IMR-90 (cell line): Measurements from ENCODE around the gene EHMT1. TPM values are rescaled to one million over a fixed set of nuclear protein-coding genes. Genes with fewer than 3 reads are reported as not detected.

ENCODE experiments used
- ATAC-seq: fragments of 200-7000 bp; cut with Tn5 transposase; 2 replicates; pipeline ENCODE4 v1.9.1; 2020; ENCODE audit warnings: low read depth, mild to moderate bottlenecking, moderate library complexity
- BruUV-seq: library from RNA; stranded (reverse); fragments of 400-500 nt; replicated peaks from 2 replicates; lab custom pipeline; 2021; lab: Mats Ljungman, UMichigan
- CTCF ChIA-PET: fragments of 300-600 bp; formaldehyde crosslinking; extraction: SDS; loops from one replicate; lab custom pipeline; 2021; ENCODE audit warnings: antibody characterized with exemption; lab: Yijun Ruan, JAX
- POLR2A ChIA-PET: fragments of 300-600 bp; sonication (Branson Sonifier 250); formaldehyde crosslinking; loops from one replicate; lab custom pipeline; 2022; ENCODE audit warnings: antibody characterized with exemption; ENCODE audit not compliant: unreplicated experiment; lab: Charles Lee
- DNase-seq: peaks from one replicate; pipeline ENCODE4 v3.0.0; 2013
- H2AFZ ChIP-seq: replicated peaks from 2 replicates; pipeline ENCODE3; 2013; ENCODE audit warnings: low read length, mild to moderate bottlenecking; ENCODE audit not compliant: poor library complexity
- H2AK5ac ChIP-seq: 2 replicates; pipeline ENCODE4 v1.6.1; 2013; ENCODE audit warnings: low read depth, low read length, inconsistent platforms
- H2AK9ac ChIP-seq: replicated peaks from 2 replicates; pipeline ENCODE3; 2013; ENCODE audit warnings: mild to moderate bottlenecking, low read depth, low read length, moderate library complexity; ENCODE audit not compliant: poor library complexity
- H2BK120ac ChIP-seq: 2 replicates; pipeline ENCODE4 v1.6.1; 2013; ENCODE audit warnings: low read depth, low read length, inconsistent platforms
- H2BK15ac ChIP-seq: 3 replicates; pipeline ENCODE4 v1.6.1; 2013; ENCODE audit warnings: low read depth, low read length, inconsistent platforms
- H2BK20ac ChIP-seq: 2 replicates; pipeline ENCODE4 v1.6.1; 2013; ENCODE audit warnings: low read depth, mild to moderate bottlenecking, inconsistent platforms, low read length, moderate library complexity
- H2BK5ac ChIP-seq: 2 replicates; pipeline ENCODE4 v1.6.1; 2013; ENCODE audit warnings: mild to moderate bottlenecking, low read depth, low read length, inconsistent platforms; ENCODE audit not compliant: poor library complexity, severe bottlenecking
- H3K14ac ChIP-seq: replicated peaks from 2 replicates; pipeline ENCODE4 v1.6.1; 2013; ENCODE audit warnings: low read depth, low read length, inconsistent platforms
- H3K18ac ChIP-seq: 2 replicates; pipeline ENCODE4 v1.6.1; 2013; ENCODE audit warnings: low read depth, low read length, control low read depth
- H3K23ac ChIP-seq: 2 replicates; pipeline ENCODE4 v1.6.1; 2013; ENCODE audit warnings: low read depth, low read length, inconsistent platforms
- H3K27ac ChIP-seq: 2 replicates; pipeline ENCODE4 v1.5.1; 2013; ENCODE audit warnings: mild to moderate bottlenecking, control low read depth, low read length; ENCODE audit not compliant: insufficient read depth
- H3K27me3 ChIP-seq: 2 replicates; pipeline ENCODE4 v1.6.1; 2013; ENCODE audit warnings: low read length; ENCODE audit not compliant: control insufficient read depth, insufficient read depth
- H3K36me3 ChIP-seq: 2 replicates; pipeline ENCODE4 v1.6.1; 2013; ENCODE audit warnings: low read length, mixed read lengths; ENCODE audit not compliant: control insufficient read depth, insufficient read depth
- H3K4ac ChIP-seq: 2 replicates; pipeline ENCODE4 v1.6.1; 2013; ENCODE audit warnings: low read depth, low read length, inconsistent platforms
- H3K4me1 ChIP-seq: 2 replicates; pipeline ENCODE4 v1.6.1; 2013; ENCODE audit warnings: low read length, mixed read lengths; ENCODE audit not compliant: control insufficient read depth, insufficient read depth
- H3K4me2 ChIP-seq: 2 replicates; pipeline ENCODE4 v1.6.1; 2013; ENCODE audit warnings: low read depth, mild to moderate bottlenecking, control low read depth, low read length, moderate library complexity
- H3K4me3 ChIP-seq: 2 replicates; pipeline ENCODE4 v1.5.1; 2013; ENCODE audit warnings: low read depth, mild to moderate bottlenecking, control low read depth, low read length, moderate library complexity; ENCODE audit not compliant: insufficient read depth
- H3K56ac ChIP-seq: 2 replicates; pipeline ENCODE4 v1.6.1; 2013; ENCODE audit warnings: low read length, inconsistent platforms; ENCODE audit not compliant: insufficient read depth; ENCODE audit errors: extremely low read depth
- H3K79me1 ChIP-seq, 2 experiments: 2 replicates each; pipeline ENCODE4 v1.6.1; 2013; ENCODE audit warnings: low read length in 2 of 2, inconsistent platforms in 1 of 2, low read depth in 1 of 2
- H3K9ac ChIP-seq: 2 replicates; pipeline ENCODE4 v1.6.1; 2013; ENCODE audit warnings: low read depth, low read length, control low read depth
- H3K9me1 ChIP-seq: 2 replicates; pipeline ENCODE4 v1.6.1; 2013; ENCODE audit warnings: low read length, inconsistent platforms; ENCODE audit not compliant: insufficient read depth
- H3K9me3 ChIP-seq: 2 replicates; pipeline ENCODE4 v1.6.1; 2013; ENCODE audit warnings: low read length; ENCODE audit not compliant: control insufficient read depth, insufficient read depth
- H4K20me1 ChIP-seq: 2 replicates; pipeline ENCODE4 v1.6.1; 2013; ENCODE audit warnings: low read length, inconsistent platforms; ENCODE audit not compliant: insufficient read depth
- H4K5ac ChIP-seq: 2 replicates; pipeline ENCODE4 v1.6.1; 2013; ENCODE audit warnings: mild to moderate bottlenecking, low read depth, low read length, control low read depth
- H4K8ac ChIP-seq, 2 experiments: 2 replicates each; pipeline ENCODE4 v1.6.1; 2013; ENCODE audit warnings: low read depth in 2 of 2, low read length in 2 of 2, control low read depth in 1 of 2, inconsistent platforms in 1 of 2
- H4K91ac ChIP-seq: 2 replicates; pipeline ENCODE4 v1.6.1; 2013; ENCODE audit warnings: low read depth, low read length, inconsistent platforms; ENCODE audit not compliant: insufficient read depth
- BHLHE40 ChIP-seq: fragments of 150-350 bp; IDR thresholded peaks from 2 replicates; pipeline ENCODE4 v1.6.1; 2016; ENCODE audit warnings: mild to moderate bottlenecking, low read depth, low read length
- CEBPB ChIP-seq: IDR thresholded peaks from 2 replicates; pipeline ENCODE4 v1.6.1; 2012; ENCODE audit warnings: low read depth, low read length, improper control_type of control experiment
- CHD1 ChIP-seq: IDR thresholded peaks from 2 replicates; pipeline ENCODE4 v1.6.1; 2012; ENCODE audit warnings: low read depth, low read length, improper control_type of control experiment
- CTCF ChIP-seq: conservative IDR thresholded peaks from 2 replicates; pipeline ENCODE4 v1.5.1; 2012; ENCODE audit warnings: mild to moderate bottlenecking, low read depth, low read length, improper control_type of control experiment
- FOS ChIP-seq: fragments of 150-350 bp; IDR thresholded peaks from 2 replicates; pipeline ENCODE4 v1.6.1; 2016; ENCODE audit warnings: low read depth, low read length
- MAFK ChIP-seq: IDR thresholded peaks from 2 replicates; pipeline ENCODE4 v1.6.1; 2012; ENCODE audit warnings: low read depth, low read length, improper control_type of control experiment
- MAZ ChIP-seq: IDR thresholded peaks from 2 replicates; pipeline ENCODE4 v1.6.1; 2012; ENCODE audit warnings: low read depth, mild to moderate bottlenecking, low read length, improper control_type of control experiment, moderate library complexity, borderline replicate concordance
- MXI1 ChIP-seq: IDR thresholded peaks from 2 replicates; pipeline ENCODE4 v1.6.1; 2012; ENCODE audit warnings: low read depth, mild to moderate bottlenecking, low read length, moderate library complexity, borderline replicate concordance
- NFE2L2 ChIP-seq: fragments of 150-350 bp; IDR thresholded peaks from 2 replicates; pipeline ENCODE4 v1.6.1; 2016; ENCODE audit warnings: low read depth, mild to moderate bottlenecking, low read length
- POLR2A ChIP-seq: IDR thresholded peaks from 2 replicates; pipeline ENCODE4 v1.6.1; 2012; ENCODE audit warnings: mild to moderate bottlenecking, low read depth, low read length
- RAD21 ChIP-seq: IDR thresholded peaks from 2 replicates; pipeline ENCODE4 v1.6.1; 2012; ENCODE audit warnings: low read length, improper control_type of control experiment
- RCOR1 ChIP-seq: IDR thresholded peaks from 2 replicates; pipeline ENCODE4 v1.6.1; 2012; ENCODE audit warnings: mild to moderate bottlenecking, low read length, improper control_type of control experiment; ENCODE audit not compliant: insufficient replicate concordance
- RFX5 ChIP-seq: IDR thresholded peaks from 2 replicates; pipeline ENCODE4 v1.8.0; 2012; ENCODE audit warnings: low read depth, mild to moderate bottlenecking, low read length, moderate library complexity
- SMC3 ChIP-seq: fragments of 150-350 bp; IDR thresholded peaks from 2 replicates; pipeline ENCODE4 v1.6.1; 2016; ENCODE audit warnings: low read depth, mild to moderate bottlenecking, antibody characterized with exemption, low read length, moderate library complexity
- USF2 ChIP-seq: fragments of 150-350 bp; IDR thresholded peaks from 2 replicates; pipeline ENCODE4 v1.6.1; 2017; ENCODE audit warnings: mild to moderate bottlenecking, antibody characterized with exemption, low read length, low read depth
- WGBS, 2 experiments: methylation state at CpG; one replicate each; pipeline versions ENCODE4 v1.1.5 to v1.1.7; 2013; ENCODE audit warnings: missing lambda C conversion rate in 2 of 2; ENCODE audit not compliant: insufficient read length in 1 of 2; ENCODE audit errors: extremely low coverage in 2 of 2; 5-methylcytosine and 5-hydroxymethylcytosine counted together
- dilution Hi-C: fragments of 300-500 bp; cut with HindIII; formaldehyde crosslinking; loops from one replicate; pipeline ENCODE4 v1.14.3; 2018; ENCODE audit warnings: low sequenced_read_pairs; ENCODE audit not compliant: unreplicated experiment
- in situ Hi-C: fragments of 300-500 bp; cut with MboI; formaldehyde crosslinking; loops from 3 replicates; pipeline ENCODE4 v1.14.3; 2019; ENCODE audit warnings: low sequenced_read_pairs, inconsistent platforms, mixed read lengths
- intact Hi-C: fragments of 100-400 bp; cut with micrococcal nuclease; formaldehyde crosslinking; loops from 2 replicates; pipeline ENCODE4 v1.10.0; 2022
- polyA plus RNA-seq, 3 experiments: library from polyadenylated mRNA; depleted of rRNA; stranded (reverse); fragments of >200 nt; gene quantifications; 2 replicates each; pipeline ENCODE4 v1.2.3, GENCODE V29; 2012; ENCODE audit warnings: low replicate concordance in 1 of 3
- total RNA-seq: library from RNA; depleted of rRNA; stranded (reverse); fragments of >200 nt; gene quantifications from 2 replicates; pipeline ENCODE4 v1.2.3, GENCODE V29; 2012
- TF ChIP-seq, protein P1 (sequence below): fragments of 150-350 bp; IDR thresholded peaks from 2 replicates; pipeline ENCODE4 v1.6.1; 2016; ENCODE audit warnings: low read depth, mild to moderate bottlenecking, low read length, moderate library complexity, borderline replicate concordance

EHMT1 gene
- total and polyA plus RNA-seq, 2 of the 4 experiments (the other 2 are of a cell fraction) = 32.8 to 35.1 TPM

DNA sequence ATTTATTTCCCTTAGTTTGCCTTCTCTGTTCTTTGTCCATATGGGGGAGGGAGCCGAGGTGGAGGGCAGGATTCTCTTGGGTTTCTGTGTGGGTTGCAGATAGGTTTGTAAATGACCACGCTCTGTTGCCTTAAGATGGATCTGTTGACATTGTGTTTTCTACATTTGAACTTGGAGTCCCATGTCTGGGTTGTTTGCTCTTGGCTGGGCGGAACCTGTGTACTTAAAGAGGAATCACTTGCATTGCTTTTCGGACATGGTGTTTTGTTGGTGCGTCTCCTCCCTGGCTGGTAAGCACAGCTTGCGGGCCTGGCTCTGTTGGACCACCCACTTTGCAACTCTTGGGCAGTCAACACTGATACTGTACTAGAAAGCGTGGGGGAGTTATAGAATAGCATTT is 45.9 kb downstream of the EHMT1 start:
- H3K4ac ChIP-seq = peak overlapping the region; percentile 4; the same call in 1 of the 2 replicates
- H3K27ac ChIP-seq = no peak overlapping the region
- no peak overlapping the region; the same call in 1 of the 2 replicates for H3K4me2 ChIP-seq
- no peak overlapping the region for H2AFZ ChIP-seq
- H2BK120ac ChIP-seq = no peak overlapping the region
- peaks cover 62% of the 10 kb centered on the region for H4K20me1 ChIP-seq
- H3K4me3 ChIP-seq = no peak overlapping the region
- H3K79me1 ChIP-seq = peaks cover 46 to 71% of the 10 kb centered on the region in 2 experiments
- no peak overlapping the region for H3K56ac ChIP-seq
- H3K27me3 ChIP-seq = no peaks in the 10 kb centered on the region
- H3K9me1 ChIP-seq = peaks cover 14% of the 10 kb centered on the region
- CTCF ChIA-PET = interaction anchor here (1.5 kb wide), 1 partner anchor 9 kb away, joined by 5 read pairs; no protein-coding TSS in a partner anchor
- no peak overlapping the region for H2AK9ac ChIP-seq
- WGBS, 2 experiments = 53% methylated on average over 3 of the region's 7 CpGs; no CpG with 5 or more reads in 1 of the 2 experiments
- peak overlapping the region; percentile 29; the same call in 1 of the 2 replicates for H3K23ac ChIP-seq
- no peak overlapping the region for H3K9ac ChIP-seq
- no peak overlapping the region for H4K91ac ChIP-seq
- TF ChIP-seq FOS = no peak
- TF ChIP-seq CHD1 = no peak
- TF ChIP-seq CEBPB = no peak
- TF ChIP-seq POLR2A = no peak
- TF ChIP-seq, protein P1, sequence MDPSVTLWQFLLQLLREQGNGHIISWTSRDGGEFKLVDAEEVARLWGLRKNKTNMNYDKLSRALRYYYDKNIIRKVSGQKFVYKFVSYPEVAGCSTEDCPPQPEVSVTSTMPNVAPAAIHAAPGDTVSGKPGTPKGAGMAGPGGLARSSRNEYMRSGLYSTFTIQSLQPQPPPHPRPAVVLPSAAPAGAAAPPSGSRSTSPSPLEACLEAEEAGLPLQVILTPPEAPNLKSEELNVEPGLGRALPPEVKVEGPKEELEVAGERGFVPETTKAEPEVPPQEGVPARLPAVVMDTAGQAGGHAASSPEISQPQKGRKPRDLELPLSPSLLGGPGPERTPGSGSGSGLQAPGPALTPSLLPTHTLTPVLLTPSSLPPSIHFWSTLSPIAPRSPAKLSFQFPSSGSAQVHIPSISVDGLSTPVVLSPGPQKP = no peak
- TF ChIP-seq MXI1 = no peak
- no peak for TF ChIP-seq RFX5
- no peak for TF ChIP-seq USF2
- TF ChIP-seq MAFK = no peak
- no peak for TF ChIP-seq MAZ
- TF ChIP-seq SMC3 = no peak
- TF ChIP-seq NFE2L2 = no peak
- no peak for TF ChIP-seq CTCF
- TF ChIP-seq BHLHE40 = no peak
- TF ChIP-seq RCOR1 = no peak
- no peak for TF ChIP-seq RAD21
- peak overlapping the region; percentile 58; the same call in 1 of the 2 replicates for H3K14ac ChIP-seq
- BruUV-seq = no TSS peak
- H2BK20ac ChIP-seq = no peak overlapping the region
- POLR2A ChIA-PET = no interaction called here
- H2BK15ac ChIP-seq = no peak overlapping the region
- H3K18ac ChIP-seq = no peak overlapping the region
- H3K4me1 ChIP-seq = peaks cover 4% of the 10 kb centered on the region
- H4K8ac ChIP-seq = no peak overlapping the region
- H2BK5ac ChIP-seq = no peak overlapping the region
- H4K5ac ChIP-seq = no peak overlapping the region
- no peaks in the 10 kb centered on the region for H3K9me3 ChIP-seq
- H2AK5ac ChIP-seq = no peak overlapping the region
- dilution Hi-C loops = no loop called here
- DNase-seq (no peak), ATAC-seq (no peak)
- peaks cover 6% of the 10 kb centered on the region for H3K36me3 ChIP-seq
- in situ Hi-C loops = no loop called here
- intact Hi-C loops = no loop called here
